Measurements from ENCODE around the gene MSRB2. TPM values are rescaled to one million over a fixed set of nuclear protein-coding genes. Genes with fewer than 3 reads are reported as not detected.

MSRB2 gene
- polyA plus RNA-seq, 2 of the 4 experiments (the other 2 are of a cell fraction): 19.0 to 32.0 TPM

- no peak overlapping the region for H3K4me2 ChIP-seq
- ATAC-seq (no peak; a peak in 1 of 6 replicates), FAIRE-seq (no peak), DNase-seq (ENCODE audit: low read depth in 1 of 2, low spot score in 1 of 2) (no peak)
- ChIA-PET CTCF (interaction anchor here (0.9 to 3.1 kb wide), 2 partner anchors 10 to 12 kb away, joined by 3 to 25 read pairs; no protein-coding TSS in a partner anchor), POLR2A (no interaction called here)
- no peak overlapping the region for H3K4me3 ChIP-seq
- H3K27ac ChIP-seq: no peak overlapping the region
- WGBS (ENCODE audit: missing lambda C conversion rate): 69% methylated on average over 9 of the region's 9 CpGs
- 0 out of 3 replicates have a peak, but pooled peaks cover 2% of the 10 kb centered on the region for H3K9me3 ChIP-seq
- no peaks in the 10 kb centered on the region for H3K4me1 ChIP-seq
- TF ChIP-seq, protein P1, sequence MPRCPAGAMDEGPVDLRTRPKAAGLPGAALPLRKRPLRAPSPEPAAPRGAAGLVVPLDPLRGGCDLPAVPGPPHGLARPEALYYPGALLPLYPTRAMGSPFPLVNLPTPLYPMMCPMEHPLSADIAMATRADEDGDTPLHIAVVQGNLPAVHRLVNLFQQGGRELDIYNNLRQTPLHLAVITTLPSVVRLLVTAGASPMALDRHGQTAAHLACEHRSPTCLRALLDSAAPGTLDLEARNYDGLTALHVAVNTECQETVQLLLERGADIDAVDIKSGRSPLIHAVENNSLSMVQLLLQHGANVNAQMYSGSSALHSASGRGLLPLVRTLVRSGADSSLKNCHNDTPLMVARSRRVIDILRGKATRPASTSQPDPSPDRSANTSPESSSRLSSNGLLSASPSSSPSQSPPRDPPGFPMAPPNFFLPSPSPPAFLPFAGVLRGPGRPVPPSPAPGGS (IDR thresholded peaks at IDR 0.05): no peak
- TF ChIP-seq POLR2A (IDR thresholded peaks at IDR 0.05; ENCODE audit: low read length) (no peak), JUN (IDR thresholded peaks at IDR 0.05) (no peak)
These were observed 50.9 kb downstream of the MSRB2 start for GRCh38 chr10:23146258-23146657.

- TF ChIP-seq FOSB (CRISPR knock-in tag; IDR thresholded peaks at IDR 0.05): no peak
- no peak for TF ChIP-seq MYC (IDR thresholded peaks at IDR 0.05; ENCODE audit: borderline replicate concordance, low read length)
- TF ChIP-seq HES2 (IDR thresholded peaks at IDR 0.05): no peak
- TF ChIP-seq, protein P2, sequence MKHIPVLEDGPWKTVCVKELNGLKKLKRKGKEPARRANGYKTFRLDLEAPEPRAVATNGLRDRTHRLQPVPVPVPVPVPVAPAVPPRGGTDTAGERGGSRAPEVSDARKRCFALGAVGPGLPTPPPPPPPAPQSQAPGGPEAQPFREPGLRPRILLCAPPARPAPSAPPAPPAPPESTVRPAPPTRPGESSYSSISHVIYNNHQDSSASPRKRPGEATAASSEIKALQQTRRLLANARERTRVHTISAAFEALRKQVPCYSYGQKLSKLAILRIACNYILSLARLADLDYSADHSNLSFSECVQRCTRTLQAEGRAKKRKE (CRISPR knock-in tag; IDR thresholded peaks at IDR 0.05; ENCODE audit: low read depth): no peak
- no peak for TF ChIP-seq ESRRA (IDR thresholded peaks at IDR 0.05; ENCODE audit: borderline replicate concordance, low read length)
- no peak for TF ChIP-seq POLR2A (IDR thresholded peaks at IDR 0.05; ENCODE audit: low read length)
- TF ChIP-seq EHF (CRISPR knock-in tag; IDR thresholded peaks at IDR 0.05): no peak
- TF ChIP-seq PBX3 (IDR thresholded peaks at IDR 0.05): no peak
- TF ChIP-seq CBX8 (IDR thresholded peaks at IDR 0.05): no peak
- no peak for TF ChIP-seq POLR2AphosphoS2 (conservative IDR thresholded peaks at IDR 0.05; ENCODE audit: low read length)
- TF ChIP-seq HOXB13 (CRISPR knock-in tag; IDR thresholded peaks at IDR 0.05; ENCODE audit: low read depth): no peak
- no peak for TF ChIP-seq HOXA7 (CRISPR knock-in tag; IDR thresholded peaks at IDR 0.05)
- no peak for TF ChIP-seq ZC3H11A (IDR thresholded peaks at IDR 0.05)
- TF ChIP-seq CHD2 (IDR thresholded peaks at IDR 0.05; ENCODE audit: low read length, partially characterized antibody): no peak
- TF ChIP-seq EP300 (IDR thresholded peaks at IDR 0.05): no peak
- no peak for TF ChIP-seq MAZ (IDR thresholded peaks at IDR 0.05; ENCODE audit: borderline replicate concordance, low read depth, low read length)
- no peak for TF ChIP-seq TFCP2L1 (CRISPR knock-in tag; IDR thresholded peaks at IDR 0.05)
- CTCF ChIA-PET: interaction anchor here (0.9 to 3.1 kb wide), 2 partner anchors 9 to 11 kb away, joined by 3 to 25 read pairs; no protein-coding TSS in a partner anchor
- ATAC-seq: peak in 1 of 2 experiments; percentile 69; a peak in 3 of 6 replicates
- Histone ChIP-seq H3K4me3 (no peak overlapping the region), H3K27ac (no peak overlapping the region), H3K4me2 (no peak overlapping the region), H3K9me3 (no peaks in the 10 kb centered on the region), H3K4me1 (no peaks in the 10 kb centered on the region)
- no peak for DNase-seq (ENCODE audit: low read depth in 1 of 2, low spot score in 1 of 2)
- no peak for FAIRE-seq
- POLR2A ChIA-PET: no interaction called here
- 36% methylated on average over 3 of the region's 6 CpGs for WGBS (ENCODE audit: missing lambda C conversion rate)
These were observed 51.7 kb downstream of the MSRB2 start for GRCh38 chr10:23147035-23147434.

DNA sequence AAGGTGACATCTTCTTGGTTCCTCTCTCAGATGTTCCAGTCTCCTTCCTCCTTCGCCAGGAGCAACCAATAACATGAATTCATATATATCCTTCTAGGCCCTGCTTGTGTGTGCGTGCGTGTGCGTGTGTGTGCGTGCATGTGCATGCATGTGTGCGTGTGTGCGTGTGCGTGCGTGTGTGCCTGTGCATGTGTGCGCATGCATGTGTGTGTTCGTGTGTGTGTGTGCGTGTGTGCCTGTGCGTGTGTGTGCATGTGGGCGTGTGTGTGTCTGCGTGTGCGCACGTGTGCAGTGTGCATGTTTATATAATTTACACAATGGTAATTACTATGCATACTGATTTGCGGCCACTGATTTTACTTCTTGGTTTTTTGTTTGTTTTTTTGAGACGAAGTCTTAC lies 52.8 kb downstream of the MSRB2 start:
- H3K4me2 ChIP-seq: no peak overlapping the region
- no peak overlapping the region for H3K4me3 ChIP-seq
- DNase-seq (ENCODE audit: low read depth in 1 of 2, low spot score in 1 of 2) (no peak), FAIRE-seq (no peak), ATAC-seq (no peak)
- no peak overlapping the region for H3K27ac ChIP-seq
- ChIA-PET CTCF (no interaction called here), POLR2A (no interaction called here)
- H3K4me1 ChIP-seq: no peaks in the 10 kb centered on the region
- no peaks in the 10 kb centered on the region for H3K9me3 ChIP-seq
- 79% methylated on average over 19 of the region's 19 CpGs for WGBS (ENCODE audit: missing lambda C conversion rate)
- TF ChIP-seq POLR2AphosphoS2 (conservative IDR thresholded peaks at IDR 0.05; ENCODE audit: low read length) (no peak), MYC (IDR thresholded peaks at IDR 0.05; ENCODE audit: borderline replicate concordance, low read length) (no peak), POLR2A (IDR thresholded peaks at IDR 0.05; ENCODE audit: low read length) (no peak), FOSL2 (IDR thresholded peaks at IDR 0.05) (no peak), FOSL2 (CRISPR knock-in tag; IDR thresholded peaks at IDR 0.05) (no peak), CTCF (IDR thresholded peaks at IDR 0.05) (no peak), HOXB5 (CRISPR knock-in tag; IDR thresholded peaks at IDR 0.05) (no peak), RNF2 (IDR thresholded peaks at IDR 0.05; ENCODE audit: borderline replicate concordance, low read depth) (no peak), ELK1 (IDR thresholded peaks at IDR 0.05; ENCODE audit: low read depth, low read length) (no peak), MAZ (IDR thresholded peaks at IDR 0.05; ENCODE audit: borderline replicate concordance, low read depth, low read length) (no peak), PHF8 (IDR thresholded peaks at IDR 0.05; ENCODE audit: borderline replicate concordance, low read depth) (no peak)
- TF ChIP-seq, protein P2 (CRISPR knock-in tag; IDR thresholded peaks at IDR 0.05; ENCODE audit: low read depth): no peak

Data from A549 (cell line).